Left cardiac atrium (tissue), 4 donors: ENCODE results near the gene INPP4B. TPM values are rescaled to one million over a fixed set of nuclear protein-coding genes. Genes with fewer than 3 reads are reported as not detected.
"Not testable (repeated sequence)": the region's sequence is repeated elsewhere in the genome, so short reads cannot be mapped to it uniquely, and the experiment has no call there.

Source experiments
- ATAC-seq, 2 donors: fragments of 200-7000 bp; cut with Tn5 transposase; one replicate each; pipeline ENCODE4 v1.9.1; 2020; ENCODE audit warnings: mild to moderate bottlenecking in 2 of 2, moderate library complexity in 2 of 2
- DNase-seq: peaks from one replicate; pipeline ENCODE4 v3.0.0-alpha.2; 2020
- intact Hi-C, 2 donors: fragments of 100-400 bp; cut with DNase I; formaldehyde crosslinking; loops; one replicate each; pipeline versions ENCODE4 v1.14.1 to v1.15.1; 2022 to 2023
- total RNA-seq, 2 donors: library from RNA; stranded (reverse); fragmentation: NEBNext Ultra II Directional; extraction: Animal tissue kit (Norgen Biotek cat#: 25700); gene quantifications; one replicate each; pipeline ENCODE4 v1.2.1, GENCODE V29; 2021
- donor health status: DM: no; HTN: yes; CAD: no.
- donor health status: DM: no; HTN: yes; CAD: no; lungs with severe emphysema.
- donor health status: DM: yes; HTN: yes; CAD: no.
- donor health status: Dilated cardiomyopathy.

The INPP4B gene
- total RNA-seq, 2 donors from 2014 or later, result 9.0 to 11.0 TPM

DNA sequence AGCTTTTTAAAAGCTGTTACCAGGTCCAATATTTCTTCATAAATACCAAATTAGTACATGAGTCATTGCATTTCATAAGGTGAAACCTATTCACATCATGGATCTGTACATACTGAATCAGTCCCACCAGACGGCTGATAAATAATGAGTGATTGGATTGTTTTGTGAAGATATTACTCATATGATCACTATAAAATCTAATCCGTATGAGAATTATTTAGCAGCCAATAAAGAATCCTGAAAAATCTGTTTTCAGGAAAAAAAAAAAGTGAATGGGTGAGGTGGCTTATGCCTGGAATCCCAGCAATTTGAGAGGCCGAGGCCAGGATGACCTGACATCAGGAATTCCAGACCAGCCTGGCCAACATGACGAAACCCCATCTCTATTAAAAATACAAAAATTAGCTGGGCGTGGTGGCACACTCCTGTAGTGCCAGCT, 438.1 kb downstream of the INPP4B start:
- DNase-seq (no peak), ATAC-seq (no peak)
- intact Hi-C loops, result no loop called here

DNA sequence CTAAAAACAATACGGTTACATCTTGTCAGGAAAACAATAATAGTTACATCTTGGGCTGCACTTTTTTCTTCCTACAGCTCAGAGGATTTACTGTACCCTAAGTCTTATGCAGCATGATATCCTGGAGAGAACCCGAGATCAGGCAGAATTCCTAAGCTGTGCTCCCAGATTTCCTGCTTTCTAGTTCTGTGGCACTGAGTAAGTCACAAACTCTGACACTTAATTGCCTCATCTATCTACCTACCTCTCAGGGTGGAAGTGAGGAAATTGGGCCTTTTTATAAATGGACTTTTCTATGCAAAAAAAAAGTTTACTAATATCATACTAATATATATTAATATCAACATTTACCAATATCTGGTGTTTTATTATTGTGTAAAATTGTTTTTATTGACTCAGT, 438.5 kb downstream of the INPP4B start:
- ATAC-seq (no peak), DNase-seq (no peak)
- intact Hi-C loops, result no loop called here

DNA sequence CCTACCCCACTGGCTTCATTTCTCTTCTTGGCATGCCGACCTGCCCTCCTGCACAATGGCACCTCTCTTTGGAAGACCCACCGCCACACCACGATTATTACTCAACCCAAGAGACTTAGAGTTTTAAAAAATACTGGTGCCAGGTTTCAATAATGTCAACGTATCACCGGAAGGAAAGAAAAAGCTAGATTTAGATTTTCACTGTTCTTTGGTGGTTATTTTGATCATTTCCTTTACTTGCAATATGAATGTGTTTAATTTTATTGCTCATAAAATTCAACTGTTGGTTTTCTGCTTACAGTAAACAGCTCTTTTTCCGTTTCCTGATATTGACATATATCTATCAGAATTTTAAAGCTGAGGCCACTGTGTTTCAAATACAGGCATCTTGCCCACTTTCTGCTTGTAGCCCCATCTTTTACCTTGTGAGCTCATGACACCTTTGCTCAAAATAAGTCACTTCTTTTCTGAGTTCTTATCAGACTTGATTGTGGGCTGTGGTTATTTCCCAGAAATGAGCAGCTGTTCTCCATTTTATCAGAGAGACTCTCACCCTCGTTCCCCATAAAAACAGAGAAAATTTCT, 439.1 kb downstream of the INPP4B start:
- ATAC-seq, result no peak
- intact Hi-C loops, result no loop called here
- no peak for DNase-seq

DNA sequence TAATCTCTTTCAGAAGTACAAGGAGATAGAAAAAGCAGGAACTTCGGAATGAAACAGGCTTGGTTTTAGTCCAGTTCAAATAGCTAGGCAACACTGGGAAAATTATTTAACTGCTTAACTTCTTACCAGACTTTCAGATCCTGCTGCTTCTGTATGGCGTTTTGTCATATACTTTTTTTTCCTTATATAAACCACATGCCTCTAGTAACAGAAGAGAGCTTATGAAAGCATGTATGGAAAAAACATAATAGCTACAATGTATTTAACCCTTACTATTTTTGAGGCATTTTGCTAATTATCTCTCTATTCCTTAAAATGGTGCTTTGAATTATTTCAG, 439.6 kb downstream of the INPP4B start:
- ATAC-seq (no peak), DNase-seq (no peak)
- intact Hi-C loops, result no loop called here

DNA sequence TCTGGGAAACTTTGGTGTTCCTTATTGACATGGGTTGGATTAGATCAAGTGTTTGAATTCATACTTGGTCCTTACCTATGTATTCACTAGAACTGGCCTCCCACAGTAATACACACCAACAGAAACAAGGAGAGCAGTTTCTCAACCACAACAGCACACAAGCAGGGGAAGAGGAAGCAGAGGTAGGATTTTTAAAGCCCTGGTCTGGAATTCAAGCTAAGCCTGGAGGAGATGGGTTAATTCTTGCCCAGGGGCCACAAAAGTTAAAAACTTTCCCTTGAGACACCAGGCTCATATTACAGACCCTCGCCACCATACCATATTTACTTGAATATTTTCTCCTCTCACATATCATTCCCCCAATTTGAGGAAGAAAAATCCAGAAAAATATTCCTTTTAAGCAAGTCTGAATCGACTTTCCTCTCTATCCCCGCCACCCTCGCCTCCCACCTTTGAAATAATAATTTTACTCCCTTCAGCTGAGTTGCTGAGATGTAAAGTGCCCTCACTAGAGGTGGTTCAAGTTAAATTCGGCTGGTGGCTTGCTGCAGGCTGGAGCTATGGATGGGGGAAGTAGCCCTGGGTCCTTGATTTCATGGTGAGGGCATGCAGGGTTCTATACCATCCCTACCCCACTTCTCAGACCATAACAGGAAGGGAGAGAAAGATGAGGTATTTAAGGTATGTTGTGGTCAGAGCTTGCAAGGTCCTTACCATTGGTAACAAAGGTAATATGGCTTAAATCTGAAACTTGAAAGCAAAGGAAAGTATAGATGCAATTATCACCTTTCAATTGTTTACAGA, 440.2 kb downstream of the INPP4B start:
- DNase-seq, result no peak
- peak; percentile 29 to 32 for ATAC-seq
- intact Hi-C loops, result no loop called here

DNA sequence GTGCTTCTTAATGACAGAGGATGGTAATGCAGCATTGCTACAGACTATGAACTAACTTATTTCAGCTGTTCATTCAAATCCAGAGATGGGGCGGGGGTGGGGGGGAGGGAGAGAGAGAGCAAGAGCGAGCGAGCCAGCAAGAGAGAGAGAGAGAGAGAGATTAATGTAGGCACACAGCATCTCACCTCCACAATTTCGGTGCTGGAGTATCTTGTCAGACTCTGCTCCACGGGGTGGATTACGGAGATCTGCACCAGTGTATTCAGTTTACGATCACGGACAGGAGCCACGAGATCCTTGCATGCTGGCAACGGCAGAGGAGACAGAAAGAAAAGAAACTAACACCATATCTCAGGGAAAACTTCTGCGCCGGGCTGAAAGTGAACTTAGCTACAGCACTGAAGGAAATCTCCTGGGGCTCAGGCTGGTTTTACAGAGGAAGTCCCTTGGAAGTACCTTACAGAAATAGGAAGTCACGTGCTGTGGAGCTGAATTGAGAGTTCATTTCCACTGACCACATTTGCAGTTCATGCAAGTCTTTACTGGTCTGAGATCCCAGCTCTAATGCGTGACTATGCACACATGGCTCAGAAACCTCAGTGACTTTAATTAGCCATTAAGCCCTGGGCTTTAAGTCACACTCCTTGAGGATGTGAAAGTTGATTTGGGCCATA, 440.9 kb downstream of the INPP4B start:
- ATAC-seq (peak; percentile 69 to 80), DNase-seq (peak; percentile 37)
- intact Hi-C loops, result no loop called here

DNA sequence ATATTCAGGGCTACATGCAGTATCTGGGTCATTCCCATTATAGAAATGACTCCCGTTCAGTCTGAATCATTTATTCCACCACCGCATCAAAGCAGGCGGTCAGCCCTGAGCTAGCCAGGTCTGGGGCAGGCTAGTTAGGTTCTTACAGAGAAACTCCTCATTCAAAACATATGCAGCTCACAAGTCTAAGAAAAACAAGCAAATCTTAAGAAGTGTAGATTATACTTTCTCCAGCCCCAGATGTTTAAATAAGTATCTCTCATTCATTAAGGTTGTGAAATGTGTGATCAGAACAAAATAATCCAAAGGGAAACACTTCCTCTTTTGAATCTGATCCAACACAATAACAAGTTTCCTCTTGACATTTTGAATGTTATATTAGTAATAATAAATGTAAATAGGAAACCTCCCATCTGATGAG, 441.9 kb downstream of the INPP4B start:
- DNase-seq (no peak), ATAC-seq (peak in 1 of 2 donors; percentile 69)
- intact Hi-C loops, result no loop called here

DNA sequence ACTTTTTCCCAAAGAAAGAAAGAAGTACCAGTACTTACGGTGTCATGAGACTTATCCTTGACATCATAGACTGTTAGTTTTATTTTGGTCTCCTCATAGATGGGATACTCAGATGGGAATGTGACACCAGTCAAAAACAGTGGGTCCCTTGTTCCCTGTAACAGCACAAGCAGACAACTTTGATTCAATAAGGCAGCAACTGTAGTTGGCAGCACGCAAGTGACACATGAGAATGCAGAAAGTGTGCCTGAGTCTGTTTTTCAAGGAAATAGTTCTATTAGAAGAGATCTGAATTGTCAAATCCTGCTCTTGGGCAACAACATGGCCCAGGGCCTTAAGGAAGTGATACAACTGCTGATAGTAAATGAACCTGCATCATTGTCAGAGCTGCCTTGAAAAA, 443.2 kb downstream of the INPP4B start:
- DNase-seq (no peak), ATAC-seq (peak in 1 of 2 donors; percentile 12)
- intact Hi-C loops, result no loop called here

DNA sequence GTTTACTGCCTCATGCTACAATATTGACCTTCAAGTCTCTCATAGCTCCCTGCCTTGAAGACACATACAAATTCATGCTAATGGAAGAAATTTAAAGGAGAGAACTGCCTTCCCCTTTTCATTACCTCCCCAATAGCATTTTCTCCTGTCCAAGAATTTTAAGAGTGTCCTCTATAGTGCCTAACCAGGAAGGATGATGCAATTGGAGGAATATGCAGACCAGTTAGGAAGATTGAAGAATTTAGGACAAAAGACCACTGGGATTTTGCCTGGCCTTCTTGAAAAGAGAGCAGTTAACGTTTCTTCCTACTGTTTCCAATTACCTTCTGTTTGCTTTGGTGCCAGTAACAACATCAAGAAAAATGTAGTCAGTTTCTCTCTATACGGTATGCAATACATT, 443.9 kb downstream of the INPP4B start:
- intact Hi-C loops, result no loop called here
- DNase-seq (no peak), ATAC-seq (no peak)

DNA sequence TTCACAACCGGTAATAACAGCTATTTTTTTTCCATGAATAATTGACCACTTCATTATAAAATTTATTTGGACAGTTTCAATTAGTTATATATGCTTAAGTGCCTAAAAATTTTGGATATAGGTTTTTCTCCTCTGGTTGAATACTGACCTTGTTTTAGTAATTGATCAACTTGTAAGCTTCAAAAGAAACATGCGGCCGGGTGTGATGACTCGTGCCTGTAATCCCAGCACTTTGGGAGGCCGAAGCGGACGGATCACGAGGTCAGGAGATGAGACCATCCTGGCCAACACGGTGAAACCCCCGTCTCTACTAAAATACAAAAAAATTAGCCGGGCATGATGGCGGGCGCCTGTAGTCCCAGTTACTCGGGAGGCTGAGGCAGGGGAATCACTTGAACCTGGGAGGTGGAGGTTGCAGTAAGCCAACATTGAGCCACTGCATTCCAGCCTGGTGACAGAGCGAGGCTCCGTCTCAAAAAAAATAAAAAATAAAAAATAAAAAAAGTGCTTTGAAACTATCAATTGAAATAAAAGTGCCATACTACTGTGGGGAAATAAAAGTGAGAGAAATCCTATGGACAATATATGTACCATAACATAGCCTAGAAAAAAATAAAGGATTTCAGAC, 448.6 kb downstream of the INPP4B start:
- ATAC-seq, intact Hi-C loops, DNase-seq: not testable (repeated sequence)

DNA sequence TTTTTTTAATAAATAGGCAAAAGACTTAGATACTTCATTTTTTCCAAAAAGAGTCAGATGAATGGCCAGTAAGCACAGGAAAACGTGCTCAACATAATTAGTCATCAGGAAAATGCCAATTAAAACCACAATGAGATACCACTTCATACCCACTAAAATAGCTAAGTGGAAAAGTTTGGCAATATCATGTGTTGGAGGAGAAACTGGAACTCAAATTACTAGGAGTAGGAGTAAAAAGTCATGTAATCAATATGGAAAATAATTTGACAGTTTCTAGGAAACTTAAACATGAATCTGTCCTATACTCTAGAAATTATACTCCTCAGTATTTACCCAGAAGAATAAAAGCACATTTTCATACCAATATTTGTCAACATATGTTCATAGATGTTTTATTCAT, 449.8 kb downstream of the INPP4B start:
- DNase-seq (no peak), ATAC-seq (no peak)
- intact Hi-C loops, result no loop called here

DNA sequence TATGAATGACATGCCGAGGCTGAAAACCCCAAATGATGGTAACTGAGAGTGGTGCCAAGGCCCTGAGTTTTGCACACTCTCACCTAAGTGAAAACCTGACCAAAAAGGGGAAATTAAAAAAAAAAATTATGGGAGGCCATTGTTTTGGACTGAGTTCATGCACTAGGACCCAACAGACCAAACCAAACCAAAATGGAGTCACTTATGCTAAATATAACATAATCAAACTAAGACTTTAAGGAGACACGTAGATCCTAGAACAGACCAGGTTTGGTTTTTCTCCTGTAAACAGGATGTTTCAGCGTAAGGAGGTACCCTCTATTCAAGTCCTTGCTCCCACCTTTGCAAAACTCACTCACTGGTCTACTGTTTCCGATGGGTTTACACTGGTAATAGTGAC, 453.0 kb downstream of the INPP4B start:
- intact Hi-C loops, result no loop called here
- ATAC-seq (no peak), DNase-seq (no peak)

DNA sequence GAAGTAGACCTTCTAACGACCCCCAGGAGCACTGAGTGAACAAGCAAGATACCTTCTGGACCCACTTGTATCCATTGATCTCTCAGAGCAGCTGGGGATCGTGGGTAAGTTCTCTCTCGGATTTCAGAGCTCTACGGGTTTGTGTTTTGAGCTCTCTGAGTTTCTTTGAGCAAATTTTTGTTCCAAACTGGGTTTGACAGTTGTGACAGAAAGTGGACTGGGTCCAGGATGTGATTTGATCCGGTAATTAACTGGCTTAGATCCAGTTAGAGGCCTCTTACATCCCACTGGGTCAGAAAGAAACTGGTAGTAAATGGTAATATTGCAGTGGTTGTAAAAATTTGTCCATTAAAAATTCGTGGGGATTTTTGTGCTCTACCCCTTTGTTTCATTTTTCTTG, 459.2 kb downstream of the INPP4B start:
- intact Hi-C loops, result no loop called here
- ATAC-seq, result no peak
- DNase-seq, result no peak

DNA sequence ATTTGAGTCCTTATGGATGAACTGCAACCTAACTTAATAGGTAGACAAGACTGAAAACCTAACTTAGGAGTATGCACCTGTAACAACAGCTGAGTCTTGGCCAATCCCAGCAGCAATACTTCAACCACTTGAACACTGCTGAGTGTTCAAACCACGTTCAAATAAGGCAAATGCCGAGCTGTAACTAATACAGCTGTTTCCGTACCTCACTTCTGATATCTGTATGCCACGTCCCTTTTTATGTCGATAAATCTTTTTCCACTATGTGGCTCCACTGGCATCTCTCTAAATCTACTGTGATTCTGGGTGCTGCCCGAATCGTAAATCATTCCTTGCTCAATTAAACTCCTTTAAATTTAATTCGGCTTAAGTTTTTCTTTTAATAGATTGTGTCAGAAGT, 459.7 kb downstream of the INPP4B start:
- no peak for ATAC-seq
- intact Hi-C loops, result no loop called here
- DNase-seq, result no peak

DNA sequence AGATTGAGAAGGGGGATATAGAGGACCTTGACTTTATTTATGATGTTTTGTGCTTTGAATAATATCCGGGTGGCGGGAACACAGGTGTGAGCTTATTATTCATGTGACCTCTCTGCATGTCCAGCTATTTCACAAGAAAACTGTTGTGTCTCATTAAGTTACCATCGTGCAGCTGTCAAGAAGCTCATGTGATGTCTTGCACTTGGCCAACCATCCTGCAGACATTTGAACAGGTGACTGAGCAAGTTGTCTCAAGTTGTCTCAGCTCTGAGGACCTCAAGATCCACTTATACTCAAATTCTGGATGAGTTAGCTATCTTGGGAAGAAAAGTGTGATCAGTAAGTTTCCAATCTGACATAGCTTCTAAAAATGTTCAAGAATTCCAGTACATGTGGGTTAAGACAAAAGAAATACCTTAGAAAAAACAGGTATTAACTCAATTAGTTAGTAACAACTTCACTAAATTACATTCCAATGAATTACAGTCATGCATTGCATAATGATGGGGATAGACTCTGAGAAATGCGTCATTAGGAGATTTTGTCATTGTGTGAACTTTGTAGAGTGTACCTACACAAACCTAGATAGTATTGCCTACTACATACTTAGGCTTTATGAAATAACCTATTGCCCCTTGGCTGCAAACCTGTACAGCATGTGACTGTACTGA, 462.2 kb downstream of the INPP4B start:
- ATAC-seq (no peak), DNase-seq (no peak)
- intact Hi-C loops, result no loop called here

DNA sequence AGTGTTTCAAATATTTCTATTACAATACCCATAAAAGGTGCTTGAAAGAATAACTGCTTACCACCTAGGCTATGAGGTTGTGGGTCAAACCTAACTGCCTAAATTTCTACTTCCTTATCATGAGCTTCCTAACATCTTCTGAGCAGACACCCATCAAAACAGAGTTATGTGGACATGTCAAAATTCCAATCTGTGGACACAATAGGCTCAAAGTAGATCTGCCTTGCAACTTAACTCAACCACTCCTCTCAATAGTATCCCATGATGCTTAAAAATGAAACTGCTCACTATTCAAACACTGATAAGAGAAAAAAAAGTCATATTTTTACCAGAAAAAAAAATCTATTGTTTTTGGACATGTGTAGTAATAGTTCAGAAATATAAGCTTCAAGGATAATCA, 462.7 kb downstream of the INPP4B start:
- intact Hi-C loops, result no loop called here
- DNase-seq (no peak), ATAC-seq (no peak)

DNA sequence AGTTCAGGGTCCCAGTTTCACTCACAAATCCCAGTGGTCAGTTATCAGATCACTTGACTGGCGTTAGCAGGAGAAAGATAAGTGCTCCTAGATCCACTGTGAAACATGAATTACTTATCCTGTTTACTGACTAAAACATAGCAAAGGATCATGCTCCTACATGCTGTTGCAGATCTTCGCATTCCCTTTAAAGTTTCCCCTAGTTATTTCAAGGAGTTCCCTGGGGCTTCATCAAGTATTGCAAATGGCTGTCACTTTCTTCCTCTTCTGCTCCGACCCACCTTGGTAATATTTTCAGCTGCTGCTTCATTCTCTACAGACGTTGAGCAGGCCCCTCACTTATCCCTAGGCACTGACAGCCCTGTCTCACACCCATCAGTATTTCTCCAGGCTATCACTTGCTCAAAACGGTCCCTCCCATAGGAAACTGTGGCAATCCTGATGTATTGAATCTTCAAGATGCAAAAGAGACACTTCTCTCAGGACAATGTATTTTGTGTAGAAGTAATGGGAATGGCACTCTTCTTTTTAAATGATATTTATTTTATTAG, 466.0 kb downstream of the INPP4B start:
- DNase-seq (no peak), ATAC-seq (no peak)
- intact Hi-C loops, result no loop called here

DNA sequence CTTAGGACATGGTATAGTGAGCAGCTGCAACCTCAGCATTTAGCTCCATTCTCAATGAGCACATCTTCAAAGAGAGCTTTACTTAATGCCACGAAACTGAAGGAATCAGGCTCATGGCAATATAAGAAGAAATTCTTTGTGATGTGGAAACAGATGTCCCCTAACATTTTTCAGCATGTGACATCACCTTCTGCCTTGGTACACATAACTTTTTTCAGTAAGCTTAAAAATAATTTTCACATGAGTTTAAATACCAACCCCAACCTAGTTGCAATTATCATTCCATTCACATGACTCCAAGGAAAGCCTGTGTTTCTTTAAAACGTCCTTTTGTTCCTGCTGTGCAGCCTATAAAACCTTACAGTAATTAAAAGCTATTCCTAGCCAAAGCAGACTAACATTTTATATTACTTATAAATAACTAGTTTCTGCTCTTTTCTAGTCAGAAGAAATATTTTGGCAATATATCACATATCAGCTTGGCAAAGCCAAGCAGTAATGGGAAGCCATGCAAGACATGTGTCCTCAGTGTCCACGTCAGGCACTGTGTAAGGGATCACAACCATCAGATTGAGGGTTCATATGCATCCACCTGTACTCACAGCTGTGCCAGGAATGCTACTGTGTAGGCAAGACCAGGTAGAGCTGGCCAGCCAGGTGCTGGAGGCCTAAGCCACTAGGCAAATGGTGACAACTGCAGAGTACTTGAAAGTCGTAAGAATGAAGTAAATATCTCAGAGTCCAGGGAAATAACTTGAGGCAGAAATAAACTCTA, 466.6 kb downstream of the INPP4B start:
- no peak for DNase-seq
- no peak for ATAC-seq
- intact Hi-C loops, result no loop called here

DNA sequence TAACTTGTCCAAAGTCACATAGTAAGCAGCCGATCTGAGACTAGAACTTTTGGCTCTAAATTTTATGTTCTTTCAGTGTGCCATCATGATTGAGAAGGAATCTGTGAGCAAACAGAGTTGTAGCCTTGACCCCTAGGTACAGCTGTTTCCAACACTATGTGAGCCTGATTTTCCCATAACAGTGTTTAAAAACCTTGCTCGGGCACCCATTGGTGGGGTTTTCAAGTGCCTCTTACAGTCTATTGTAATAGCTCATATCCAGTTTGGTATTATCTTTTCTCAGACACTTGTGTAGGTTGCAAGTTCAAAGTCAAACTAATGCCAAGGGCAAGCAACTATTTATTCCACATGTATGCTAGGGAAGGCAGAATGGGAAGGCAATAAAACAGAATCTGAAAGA, 467.9 kb downstream of the INPP4B start:
- no peak for ATAC-seq

More for the DNA sequence above, 467.9 kb downstream of the INPP4B start:
- intact Hi-C loops, result no loop called here
- DNase-seq, result no peak
